ENCODE data around the gene SLC26A8. TPM values are rescaled to one million over a fixed set of nuclear protein-coding genes. Genes with fewer than 3 reads are reported as not detected.

The SLC26A8 gene
- total and polyA plus RNA-seq, 2 experiments from 2014 or later: 0.89 to 2.9 TPM

DNA sequence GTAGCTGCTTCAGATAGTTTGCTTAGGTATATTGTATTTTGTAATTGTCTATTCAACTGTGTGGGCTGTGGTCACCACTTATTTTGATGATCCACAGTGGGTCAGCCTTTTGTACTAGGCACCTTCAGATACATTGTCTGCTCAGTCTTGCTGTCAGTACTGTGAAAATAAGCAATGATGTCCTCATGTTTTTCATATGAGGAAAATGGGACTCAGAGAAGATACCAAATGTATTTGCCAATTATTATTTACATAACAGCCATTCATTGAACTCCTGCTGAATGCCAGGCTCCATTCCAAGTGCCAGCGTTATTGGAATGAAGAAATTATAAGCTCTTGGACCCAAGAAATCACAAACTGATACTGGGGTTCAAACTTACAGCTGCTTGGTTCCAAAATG is 31.7 kb upstream of the SLC26A8 start:
- Histone ChIP-seq H3K4me3 (no peak overlapping the region), H3K9me2 (ENCODE audit: insufficient read depth) (no peaks in the 10 kb centered on the region), H3K79me2 (replicated peaks; ENCODE audit: insufficient read depth) (peaks cover 20% of the 10 kb centered on the region), H2AFZ (no peak overlapping the region), H3K27ac (ENCODE audit: low read depth) (no peak overlapping the region), H3K27me3 (ENCODE audit: insufficient read depth) (no peaks in the 10 kb centered on the region), H4K20me1 (replicated peaks; ENCODE audit: insufficient read depth) (peaks cover 8% of the 10 kb centered on the region; the same call in 1 of the 2 replicates), H3F3A (replicated peaks; ENCODE audit: low read depth) (no peaks in the 10 kb centered on the region), H3K4me2 (no peak overlapping the region), H3K36me3 (ENCODE audit: insufficient read depth) (no peaks in the 10 kb centered on the region), H3K4me1 (ENCODE audit: insufficient read depth) (no peaks in the 10 kb centered on the region)
- ATAC-seq (no peak), DNase-seq (ENCODE audit: low spot score) (no peak)
- H3K36me3 Mint-ChIP-seq (ENCODE audit: low read depth): peaks cover 10% of the 10 kb centered on the region
- H3K9me3 Mint-ChIP-seq: no peaks in the 10 kb centered on the region
- no peaks in the 10 kb centered on the region for H3K27me3 Mint-ChIP-seq (ENCODE audit: insufficient read depth, low read depth, poor library complexity)
- no peak overlapping the region for H3K4me3 Mint-ChIP-seq
- H3K27ac Mint-ChIP-seq: no peak overlapping the region
- TF ChIP-seq ZNF114 (CRISPR knock-in tag; IDR thresholded peaks at IDR 0.05) (no peak), POLR2AphosphoS5 (IDR thresholded peaks at IDR 0.05; ENCODE audit: low read depth) (no peak)
- TF ChIP-seq, protein P1, sequence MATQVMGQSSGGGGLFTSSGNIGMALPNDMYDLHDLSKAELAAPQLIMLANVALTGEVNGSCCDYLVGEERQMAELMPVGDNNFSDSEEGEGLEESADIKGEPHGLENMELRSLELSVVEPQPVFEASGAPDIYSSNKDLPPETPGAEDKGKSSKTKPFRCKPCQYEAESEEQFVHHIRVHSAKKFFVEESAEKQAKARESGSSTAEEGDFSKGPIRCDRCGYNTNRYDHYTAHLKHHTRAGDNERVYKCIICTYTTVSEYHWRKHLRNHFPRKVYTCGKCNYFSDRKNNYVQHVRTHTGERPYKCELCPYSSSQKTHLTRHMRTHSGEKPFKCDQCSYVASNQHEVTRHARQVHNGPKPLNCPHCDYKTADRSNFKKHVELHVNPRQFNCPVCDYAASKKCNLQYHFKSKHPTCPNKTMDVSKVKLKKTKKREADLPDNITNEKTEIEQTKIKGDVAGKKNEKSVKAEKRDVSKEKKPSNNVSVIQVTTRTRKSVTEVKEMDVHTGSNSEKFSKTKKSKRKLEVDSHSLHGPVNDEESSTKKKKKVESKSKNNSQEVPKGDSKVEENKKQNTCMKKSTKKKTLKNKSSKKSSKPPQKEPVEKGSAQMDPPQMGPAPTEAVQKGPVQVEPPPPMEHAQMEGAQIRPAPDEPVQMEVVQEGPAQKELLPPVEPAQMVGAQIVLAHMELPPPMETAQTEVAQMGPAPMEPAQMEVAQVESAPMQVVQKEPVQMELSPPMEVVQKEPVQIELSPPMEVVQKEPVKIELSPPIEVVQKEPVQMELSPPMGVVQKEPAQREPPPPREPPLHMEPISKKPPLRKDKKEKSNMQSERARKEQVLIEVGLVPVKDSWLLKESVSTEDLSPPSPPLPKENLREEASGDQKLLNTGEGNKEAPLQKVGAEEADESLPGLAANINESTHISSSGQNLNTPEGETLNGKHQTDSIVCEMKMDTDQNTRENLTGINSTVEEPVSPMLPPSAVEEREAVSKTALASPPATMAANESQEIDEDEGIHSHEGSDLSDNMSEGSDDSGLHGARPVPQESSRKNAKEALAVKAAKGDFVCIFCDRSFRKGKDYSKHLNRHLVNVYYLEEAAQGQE (IDR thresholded peaks at IDR 0.05; ENCODE audit: unreplicated experiment): no peak
- H3K4me1 Mint-ChIP-seq: no peaks in the 10 kb centered on the region

GRCh38 chr6:36054956-36055355 is 30.5 kb upstream of the SLC26A8 start:
- no peaks in the 10 kb centered on the region for H3K27me3 ChIP-seq (ENCODE audit: insufficient read depth)
- ATAC-seq (no peak), DNase-seq (ENCODE audit: low spot score) (no peak)
- Mint-ChIP-seq H3K4me3 (no peak overlapping the region), H3K9me3 (no peaks in the 10 kb centered on the region), H3K4me1 (no peaks in the 10 kb centered on the region), H3K27me3 (ENCODE audit: insufficient read depth, low read depth, poor library complexity) (no peaks in the 10 kb centered on the region), H3K36me3 (ENCODE audit: low read depth) (peaks cover 6% of the 10 kb centered on the region), H3K27ac (no peak overlapping the region)
- no peaks in the 10 kb centered on the region; the same call in 1 of the 2 replicates for H3K9me2 ChIP-seq (ENCODE audit: insufficient read depth)
- no peak overlapping the region for H3K4me2 ChIP-seq
- no peak overlapping the region for H3K4me3 ChIP-seq
- H3K4me1 ChIP-seq (ENCODE audit: insufficient read depth): no peaks in the 10 kb centered on the region
- no peak overlapping the region for H2AFZ ChIP-seq
- 0 out of 2 replicates have a peak, but pooled peaks cover 3% of the 10 kb centered on the region for H3F3A ChIP-seq (replicated peaks; ENCODE audit: low read depth)
- peaks cover 12% of the 10 kb centered on the region; the same call in 1 of the 2 replicates for H4K20me1 ChIP-seq (replicated peaks; ENCODE audit: insufficient read depth)
- H3K27ac ChIP-seq (ENCODE audit: low read depth): no peak overlapping the region
- no peaks in the 10 kb centered on the region for H3K36me3 ChIP-seq (ENCODE audit: insufficient read depth)
- peaks cover 31% of the 10 kb centered on the region for H3K79me2 ChIP-seq (replicated peaks; ENCODE audit: insufficient read depth)
- TF ChIP-seq CTCF (conservative IDR thresholded peaks at IDR 0.05; ENCODE audit: low read depth in 2 of 2): no peak
- TF ChIP-seq ETS1 (IDR thresholded peaks at IDR 0.05): no peak
- TF ChIP-seq NANOG (IDR thresholded peaks at IDR 0.05; ENCODE audit: borderline replicate concordance): no peak
- no peak for TF ChIP-seq EZH2 (IDR thresholded peaks at IDR 0.05; ENCODE audit: low read depth, unreplicated experiment)
- no peak for TF ChIP-seq STAT1 (IDR thresholded peaks at IDR 0.05; ENCODE audit: unreplicated experiment)
- no peak for TF ChIP-seq ZNF114 (CRISPR knock-in tag; IDR thresholded peaks at IDR 0.05)
- TF ChIP-seq ZNF331 (CRISPR knock-in tag; IDR thresholded peaks at IDR 0.05; ENCODE audit: low read depth): no peak
- TF ChIP-seq, protein P2, sequence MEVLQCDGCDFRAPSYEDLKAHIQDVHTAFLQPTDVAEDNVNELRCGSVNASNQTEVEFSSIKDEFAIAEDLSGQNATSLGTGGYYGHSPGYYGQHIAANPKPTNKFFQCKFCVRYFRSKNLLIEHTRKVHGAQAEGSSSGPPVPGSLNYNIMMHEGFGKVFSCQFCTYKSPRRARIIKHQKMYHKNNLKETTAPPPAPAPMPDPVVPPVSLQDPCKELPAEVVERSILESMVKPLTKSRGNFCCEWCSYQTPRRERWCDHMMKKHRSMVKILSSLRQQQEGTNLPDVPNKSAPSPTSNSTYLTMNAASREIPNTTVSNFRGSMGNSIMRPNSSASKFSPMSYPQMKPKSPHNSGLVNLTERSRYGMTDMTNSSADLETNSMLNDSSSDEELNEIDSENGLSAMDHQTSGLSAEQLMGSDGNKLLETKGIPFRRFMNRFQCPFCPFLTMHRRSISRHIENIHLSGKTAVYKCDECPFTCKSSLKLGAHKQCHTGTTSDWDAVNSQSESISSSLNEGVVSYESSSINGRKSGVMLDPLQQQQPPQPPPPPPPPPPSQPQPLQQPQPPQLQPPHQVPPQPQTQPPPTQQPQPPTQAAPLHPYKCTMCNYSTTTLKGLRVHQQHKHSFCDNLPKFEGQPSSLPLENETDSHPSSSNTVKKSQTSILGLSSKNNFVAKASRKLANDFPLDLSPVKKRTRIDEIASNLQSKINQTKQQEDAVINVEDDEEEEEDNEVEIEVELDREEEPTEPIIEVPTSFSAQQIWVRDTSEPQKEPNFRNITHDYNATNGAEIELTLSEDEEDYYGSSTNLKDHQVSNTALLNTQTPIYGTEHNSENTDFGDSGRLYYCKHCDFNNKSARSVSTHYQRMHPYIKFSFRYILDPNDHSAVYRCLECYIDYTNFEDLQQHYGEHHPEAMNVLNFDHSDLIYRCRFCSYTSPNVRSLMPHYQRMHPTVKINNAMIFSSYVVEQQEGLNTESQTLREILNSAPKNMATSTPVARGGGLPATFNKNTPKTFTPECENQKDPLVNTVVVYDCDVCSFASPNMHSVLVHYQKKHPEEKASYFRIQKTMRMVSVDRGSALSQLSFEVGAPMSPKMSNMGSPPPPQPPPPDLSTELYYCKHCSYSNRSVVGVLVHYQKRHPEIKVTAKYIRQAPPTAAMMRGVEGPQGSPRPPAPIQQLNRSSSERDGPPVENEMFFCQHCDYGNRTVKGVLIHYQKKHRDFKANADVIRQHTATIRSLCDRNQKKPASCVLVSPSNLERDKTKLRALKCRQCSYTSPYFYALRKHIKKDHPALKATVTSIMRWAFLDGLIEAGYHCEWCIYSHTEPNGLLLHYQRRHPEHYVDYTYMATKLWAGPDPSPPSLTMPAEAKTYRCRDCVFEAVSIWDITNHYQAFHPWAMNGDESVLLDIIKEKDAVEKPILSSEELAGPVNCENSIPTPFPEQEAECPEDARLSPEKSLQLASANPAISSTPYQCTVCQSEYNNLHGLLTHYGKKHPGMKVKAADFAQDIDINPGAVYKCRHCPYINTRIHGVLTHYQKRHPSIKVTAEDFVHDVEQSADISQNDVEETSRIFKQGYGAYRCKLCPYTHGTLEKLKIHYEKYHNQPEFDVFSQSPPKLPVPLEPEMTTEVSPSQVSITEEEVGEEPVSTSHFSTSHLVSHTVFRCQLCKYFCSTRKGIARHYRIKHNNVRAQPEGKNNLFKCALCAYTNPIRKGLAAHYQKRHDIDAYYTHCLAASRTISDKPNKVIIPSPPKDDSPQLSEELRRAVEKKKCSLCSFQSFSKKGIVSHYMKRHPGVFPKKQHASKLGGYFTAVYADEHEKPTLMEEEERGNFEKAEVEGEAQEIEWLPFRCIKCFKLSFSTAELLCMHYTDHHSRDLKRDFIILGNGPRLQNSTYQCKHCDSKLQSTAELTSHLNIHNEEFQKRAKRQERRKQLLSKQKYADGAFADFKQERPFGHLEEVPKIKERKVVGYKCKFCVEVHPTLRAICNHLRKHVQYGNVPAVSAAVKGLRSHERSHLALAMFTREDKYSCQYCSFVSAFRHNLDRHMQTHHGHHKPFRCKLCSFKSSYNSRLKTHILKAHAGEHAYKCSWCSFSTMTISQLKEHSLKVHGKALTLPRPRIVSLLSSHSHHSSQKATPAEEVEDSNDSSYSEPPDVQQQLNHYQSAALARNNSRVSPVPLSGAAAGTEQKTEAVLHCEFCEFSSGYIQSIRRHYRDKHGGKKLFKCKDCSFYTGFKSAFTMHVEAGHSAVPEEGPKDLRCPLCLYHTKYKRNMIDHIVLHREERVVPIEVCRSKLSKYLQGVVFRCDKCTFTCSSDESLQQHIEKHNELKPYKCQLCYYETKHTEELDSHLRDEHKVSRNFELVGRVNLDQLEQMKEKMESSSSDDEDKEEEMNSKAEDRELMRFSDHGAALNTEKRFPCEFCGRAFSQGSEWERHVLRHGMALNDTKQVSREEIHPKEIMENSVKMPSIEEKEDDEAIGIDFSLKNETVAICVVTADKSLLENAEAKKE (CRISPR knock-in tag; IDR thresholded peaks at IDR 0.05): no peak

Data from GM23338 (cell line).